IMR-90 (cell line): ENCODE results near the gene CACNA2D1. TPM values are rescaled to one million over a fixed set of nuclear protein-coding genes. Genes with fewer than 3 reads are reported as not detected.

Experiments used
- ATAC-seq: fragments of 200-7000 bp; cut with Tn5 transposase; 2 replicates; pipeline ENCODE4 v1.9.1; 2020; ENCODE audit warnings: low read depth, mild to moderate bottlenecking, moderate library complexity
- BruUV-seq: library from RNA; stranded (reverse); fragments of 400-500 nt; replicated peaks from 2 replicates; lab custom pipeline; 2021; lab: Mats Ljungman, UMichigan
- CTCF ChIA-PET: fragments of 300-600 bp; formaldehyde crosslinking; extraction: SDS; loops from one replicate; lab custom pipeline; 2021; ENCODE audit warnings: antibody characterized with exemption; lab: Yijun Ruan, JAX
- POLR2A ChIA-PET: fragments of 300-600 bp; sonication (Branson Sonifier 250); formaldehyde crosslinking; loops from one replicate; lab custom pipeline; 2022; ENCODE audit warnings: antibody characterized with exemption; ENCODE audit not compliant: unreplicated experiment; lab: Charles Lee
- DNase-seq: peaks from one replicate; pipeline ENCODE4 v3.0.0; 2013
- H2AFZ ChIP-seq: replicated peaks from 2 replicates; pipeline ENCODE3; 2013; ENCODE audit warnings: low read length, mild to moderate bottlenecking; ENCODE audit not compliant: poor library complexity
- H2AK5ac ChIP-seq: 2 replicates; pipeline ENCODE4 v1.6.1; 2013; ENCODE audit warnings: low read depth, low read length, inconsistent platforms
- H2AK9ac ChIP-seq: replicated peaks from 2 replicates; pipeline ENCODE3; 2013; ENCODE audit warnings: mild to moderate bottlenecking, low read depth, low read length, moderate library complexity; ENCODE audit not compliant: poor library complexity
- H2BK120ac ChIP-seq: 2 replicates; pipeline ENCODE4 v1.6.1; 2013; ENCODE audit warnings: low read depth, low read length, inconsistent platforms
- H2BK15ac ChIP-seq: 3 replicates; pipeline ENCODE4 v1.6.1; 2013; ENCODE audit warnings: low read depth, low read length, inconsistent platforms
- H2BK20ac ChIP-seq: 2 replicates; pipeline ENCODE4 v1.6.1; 2013; ENCODE audit warnings: low read depth, mild to moderate bottlenecking, inconsistent platforms, low read length, moderate library complexity
- H2BK5ac ChIP-seq: 2 replicates; pipeline ENCODE4 v1.6.1; 2013; ENCODE audit warnings: mild to moderate bottlenecking, low read depth, low read length, inconsistent platforms; ENCODE audit not compliant: poor library complexity, severe bottlenecking
- H3K14ac ChIP-seq: replicated peaks from 2 replicates; pipeline ENCODE4 v1.6.1; 2013; ENCODE audit warnings: low read depth, low read length, inconsistent platforms
- H3K18ac ChIP-seq: 2 replicates; pipeline ENCODE4 v1.6.1; 2013; ENCODE audit warnings: low read depth, low read length, control low read depth
- H3K23ac ChIP-seq: 2 replicates; pipeline ENCODE4 v1.6.1; 2013; ENCODE audit warnings: low read depth, low read length, inconsistent platforms
- H3K27ac ChIP-seq: 2 replicates; pipeline ENCODE4 v1.5.1; 2013; ENCODE audit warnings: mild to moderate bottlenecking, control low read depth, low read length; ENCODE audit not compliant: insufficient read depth
- H3K27me3 ChIP-seq: 2 replicates; pipeline ENCODE4 v1.6.1; 2013; ENCODE audit warnings: low read length; ENCODE audit not compliant: control insufficient read depth, insufficient read depth
- H3K36me3 ChIP-seq: 2 replicates; pipeline ENCODE4 v1.6.1; 2013; ENCODE audit warnings: low read length, mixed read lengths; ENCODE audit not compliant: control insufficient read depth, insufficient read depth
- H3K4ac ChIP-seq: 2 replicates; pipeline ENCODE4 v1.6.1; 2013; ENCODE audit warnings: low read depth, low read length, inconsistent platforms
- H3K4me1 ChIP-seq: 2 replicates; pipeline ENCODE4 v1.6.1; 2013; ENCODE audit warnings: low read length, mixed read lengths; ENCODE audit not compliant: control insufficient read depth, insufficient read depth
- H3K4me2 ChIP-seq: 2 replicates; pipeline ENCODE4 v1.6.1; 2013; ENCODE audit warnings: low read depth, mild to moderate bottlenecking, control low read depth, low read length, moderate library complexity
- H3K4me3 ChIP-seq: 2 replicates; pipeline ENCODE4 v1.5.1; 2013; ENCODE audit warnings: low read depth, mild to moderate bottlenecking, control low read depth, low read length, moderate library complexity; ENCODE audit not compliant: insufficient read depth
- H3K56ac ChIP-seq: 2 replicates; pipeline ENCODE4 v1.6.1; 2013; ENCODE audit warnings: low read length, inconsistent platforms; ENCODE audit not compliant: insufficient read depth; ENCODE audit errors: extremely low read depth
- H3K79me1 ChIP-seq, 2 experiments: 2 replicates each; pipeline ENCODE4 v1.6.1; 2013; ENCODE audit warnings: low read length in 2 of 2, inconsistent platforms in 1 of 2, low read depth in 1 of 2
- H3K9ac ChIP-seq: 2 replicates; pipeline ENCODE4 v1.6.1; 2013; ENCODE audit warnings: low read depth, low read length, control low read depth
- H3K9me1 ChIP-seq: 2 replicates; pipeline ENCODE4 v1.6.1; 2013; ENCODE audit warnings: low read length, inconsistent platforms; ENCODE audit not compliant: insufficient read depth
- H3K9me3 ChIP-seq: 2 replicates; pipeline ENCODE4 v1.6.1; 2013; ENCODE audit warnings: low read length; ENCODE audit not compliant: control insufficient read depth, insufficient read depth
- H4K20me1 ChIP-seq: 2 replicates; pipeline ENCODE4 v1.6.1; 2013; ENCODE audit warnings: low read length, inconsistent platforms; ENCODE audit not compliant: insufficient read depth
- H4K5ac ChIP-seq: 2 replicates; pipeline ENCODE4 v1.6.1; 2013; ENCODE audit warnings: mild to moderate bottlenecking, low read depth, low read length, control low read depth
- H4K8ac ChIP-seq, 2 experiments: 2 replicates each; pipeline ENCODE4 v1.6.1; 2013; ENCODE audit warnings: low read depth in 2 of 2, low read length in 2 of 2, control low read depth in 1 of 2, inconsistent platforms in 1 of 2
- H4K91ac ChIP-seq: 2 replicates; pipeline ENCODE4 v1.6.1; 2013; ENCODE audit warnings: low read depth, low read length, inconsistent platforms; ENCODE audit not compliant: insufficient read depth
- RAD21 ChIP-seq: IDR thresholded peaks from 2 replicates; pipeline ENCODE4 v1.6.1; 2012; ENCODE audit warnings: low read length, improper control_type of control experiment
- SMC3 ChIP-seq: fragments of 150-350 bp; IDR thresholded peaks from 2 replicates; pipeline ENCODE4 v1.6.1; 2016; ENCODE audit warnings: low read depth, mild to moderate bottlenecking, antibody characterized with exemption, low read length, moderate library complexity
- WGBS, 2 experiments: methylation state at CpG; one replicate each; pipeline versions ENCODE4 v1.1.5 to v1.1.7; 2013; ENCODE audit warnings: missing lambda C conversion rate in 2 of 2; ENCODE audit not compliant: insufficient read length in 1 of 2; ENCODE audit errors: extremely low coverage in 2 of 2; 5-methylcytosine and 5-hydroxymethylcytosine counted together
- dilution Hi-C: fragments of 300-500 bp; cut with HindIII; formaldehyde crosslinking; loops from one replicate; pipeline ENCODE4 v1.14.3; 2018; ENCODE audit warnings: low sequenced_read_pairs; ENCODE audit not compliant: unreplicated experiment
- in situ Hi-C: fragments of 300-500 bp; cut with MboI; formaldehyde crosslinking; loops from 3 replicates; pipeline ENCODE4 v1.14.3; 2019; ENCODE audit warnings: low sequenced_read_pairs, inconsistent platforms, mixed read lengths
- intact Hi-C: fragments of 100-400 bp; cut with micrococcal nuclease; formaldehyde crosslinking; loops from 2 replicates; pipeline ENCODE4 v1.10.0; 2022
- polyA plus RNA-seq, 3 experiments: library from polyadenylated mRNA; depleted of rRNA; stranded (reverse); fragments of >200 nt; gene quantifications; 2 replicates each; pipeline ENCODE4 v1.2.3, GENCODE V29; 2012; ENCODE audit warnings: low replicate concordance in 1 of 3
- total RNA-seq: library from RNA; depleted of rRNA; stranded (reverse); fragments of >200 nt; gene quantifications from 2 replicates; pipeline ENCODE4 v1.2.3, GENCODE V29; 2012

The CACNA2D1 gene
- total and polyA plus RNA-seq, 2 of the 4 experiments (the other 2 are of a cell fraction), result 5.8 to 21.9 TPM

DNA sequence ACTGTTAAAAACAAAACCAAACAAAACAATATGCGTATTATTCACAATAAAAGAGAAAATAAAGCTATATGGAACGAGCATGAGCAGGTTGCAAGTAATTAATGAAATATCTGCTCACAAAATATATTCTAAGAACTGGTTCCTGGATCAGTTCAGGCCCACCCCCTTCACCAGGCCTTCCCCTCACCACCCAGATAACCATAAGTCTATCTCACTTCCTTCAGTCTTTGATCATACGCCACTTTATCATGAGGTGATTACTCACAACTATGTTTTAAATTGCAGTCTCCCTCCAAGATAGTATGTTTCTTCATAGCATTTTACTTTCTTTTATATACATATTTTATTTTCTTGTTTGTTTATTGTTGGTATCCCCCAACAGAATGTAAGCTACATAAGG is 410.7 kb downstream of the CACNA2D1 start:
- H2AFZ ChIP-seq, result no peak overlapping the region
- in situ Hi-C loops (loop anchor here (25.0 kb wide), 1 partner anchor 554 kb away; no protein-coding TSS in a partner anchor), intact Hi-C loops (no loop called here), dilution Hi-C loops (no loop called here)
- H2BK120ac ChIP-seq, result peak overlapping the region; percentile 71
- ChIA-PET CTCF (interaction anchor here (0.5 to 0.9 kb wide), 2 partner anchors 12 to 37 kb away, joined by 3 read pairs; no protein-coding TSS in a partner anchor), POLR2A (no interaction called here)
- peaks cover 2% of the 10 kb centered on the region; the same call in 1 of the 2 replicates for H3K9me1 ChIP-seq
- no peak overlapping the region for H2AK9ac ChIP-seq
- H3K4me2 ChIP-seq, result no peak overlapping the region
- H2BK15ac ChIP-seq, result no peak overlapping the region; the same call in 2 of the 3 replicates
- no CpG with 5 or more reads among the region's 3 CpGs for WGBS, 2 experiments
- 0 out of 4 replicates have a peak, but pooled peaks cover 0 to 4% of the 10 kb centered on the region in 2 experiments for H3K79me1 ChIP-seq
- H3K4me1 ChIP-seq, result peaks cover 8% of the 10 kb centered on the region
- no peak overlapping the region for H3K56ac ChIP-seq
- ATAC-seq (no peak), DNase-seq (no peak)
- H4K91ac ChIP-seq, result no peak overlapping the region
- H4K8ac ChIP-seq, result no peak overlapping the region
- H3K27me3 ChIP-seq, result no peaks in the 10 kb centered on the region
- no peaks in the 10 kb centered on the region for H3K36me3 ChIP-seq
- H4K20me1 ChIP-seq, result no peaks in the 10 kb centered on the region
- no peak overlapping the region for H3K9ac ChIP-seq
- H3K14ac ChIP-seq, result no peak overlapping the region
- no peak for TF ChIP-seq SMC3
- TF ChIP-seq RAD21, result no peak
- no peak overlapping the region for H3K23ac ChIP-seq
- H3K4ac ChIP-seq, result peak overlapping the region; percentile 39; the same call in 1 of the 2 replicates
- no peak overlapping the region for H3K4me3 ChIP-seq
- H2BK5ac ChIP-seq, result no peak overlapping the region
- no TSS peak for BruUV-seq
- no peak overlapping the region for H2AK5ac ChIP-seq
- 0 out of 2 replicates have a peak overlapping the region, but pooled peaks have one; percentile 14 for H2BK20ac ChIP-seq
- H4K5ac ChIP-seq, result no peak overlapping the region
- H3K9me3 ChIP-seq, result no peaks in the 10 kb centered on the region
- H3K27ac ChIP-seq, result no peak overlapping the region
- H3K18ac ChIP-seq, result peak overlapping the region; percentile 77; the same call in 1 of the 2 replicates
